HG02852 (cell line): ENCODE results near the gene CENPS.
"Not testable (repeated sequence)": the region's sequence is repeated elsewhere in the genome, so short reads cannot be mapped to it uniquely, and the experiment has no call there.

Experiments used
- ATAC-seq: cut with Tn5 transposase; IDR thresholded peaks from one replicate; pipeline ENCODE4 v1.9.1; 2021; ENCODE audit warnings: mild to moderate bottlenecking, moderate library complexity; ENCODE audit not compliant: unreplicated experiment

CENPS gene

GRCh38 chr1:10430216-10431069, at the start of gene CENPS:
CENPS (plus strand) TSS chr1:10430433; CDS start chr1:10430518, 85 bp downstream.
- ATAC-seq, result peak; percentile 78

- no peak for ATAC-seq
Measured at GRCh38 chr1:10380594-10381275, 49.5 kb upstream of the CENPS start.

GRCh38 chr1:10383630-10384029, 46.6 kb upstream of the CENPS start:
- no peak for ATAC-seq

GRCh38 chr1:10384219-10384618, 46.0 kb upstream of the CENPS start:
- no peak for ATAC-seq

- no peak for ATAC-seq
Measured at GRCh38 chr1:10386761-10387676, 43.2 kb upstream of the CENPS start.

- no peak for ATAC-seq
Measured at GRCh38 chr1:10387677-10388386, 42.4 kb upstream of the CENPS start.

GRCh38 chr1:10388387-10388715, 41.9 kb upstream of the CENPS start:
- no peak for ATAC-seq

GRCh38 chr1:10389271-10389973, 40.8 kb upstream of the CENPS start:
- ATAC-seq, result no peak

GRCh38 chr1:10396870-10397269, 33.4 kb upstream of the CENPS start:
- ATAC-seq, result no peak

- ATAC-seq, result no peak
Measured at GRCh38 chr1:10398278-10398733, 31.9 kb upstream of the CENPS start.

- peak; percentile 90 for ATAC-seq
Measured at GRCh38 chr1:10398734-10399443, 31.3 kb upstream of the CENPS start, which contains the start of gene PGD. PGD (plus strand) TSS chr1:10399064; CDS start chr1:10399118, 54 bp downstream.

- no peak for ATAC-seq
Measured at GRCh38 chr1:10399444-10399941, 30.7 kb upstream of the CENPS start.

GRCh38 chr1:10400013-10400412, 30.2 kb upstream of the CENPS start:
- ATAC-seq, result no peak

GRCh38 chr1:10401281-10401680, 29.0 kb upstream of the CENPS start:
- ATAC-seq, result no peak

- no peak for ATAC-seq
Measured at GRCh38 chr1:10402729-10403274, 27.4 kb upstream of the CENPS start.

- no peak for ATAC-seq
Measured at GRCh38 chr1:10407201-10407600, 23.0 kb upstream of the CENPS start.

GRCh38 chr1:10415211-10415930, 14.9 kb upstream of the CENPS start:
- no peak for ATAC-seq

GRCh38 chr1:10415967-10416366, 14.3 kb upstream of the CENPS start:
- ATAC-seq, result not testable (repeated sequence)
